ENCODE results near the gene C21orf91. TPM values are rescaled to one million over a fixed set of nuclear protein-coding genes. Genes with fewer than 3 reads are reported as not detected.
A peak's percentile ranks its signal among the peaks of the same experiment; 100 is the strongest.

C21orf91 gene
- total and polyA plus RNA-seq, 9 of the 15 experiments (the other 6 are each of a cell fraction or from before 2014, with no cell fraction given), result 3.9 to 14.1 (median 12.1) TPM

DNA sequence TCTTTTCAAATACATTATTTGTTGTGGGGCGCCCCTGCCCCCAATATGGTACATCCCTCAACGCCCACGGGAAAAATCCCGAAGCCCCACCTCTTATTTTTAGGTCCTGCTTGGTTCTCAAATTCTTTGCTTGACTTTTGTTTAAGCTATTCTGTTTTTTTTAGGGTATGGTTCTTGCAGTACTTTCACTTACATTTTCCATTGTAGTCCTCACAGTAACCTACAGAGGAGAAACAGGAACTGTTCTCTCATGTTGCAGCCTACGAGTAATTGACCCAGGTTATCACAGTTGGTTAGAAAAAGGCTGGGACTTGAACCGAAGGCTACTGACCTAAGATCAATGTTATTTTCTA lies 697 bp upstream of the C21orf91 start:
- peak overlapping the region; percentile 91 for H3K4me3 ChIP-seq
- DNase-seq (ENCODE audit: extremely low read depth in 1 of 4, low spot score in 3 of 4) (peak in 3 of 4 experiments; percentile 29 to 68 (median 31)), ATAC-seq (peak; percentile 20), FAIRE-seq (no peak)
- no peaks in the 10 kb centered on the region for H3K9me1 ChIP-seq (ENCODE audit: control insufficient read depth, insufficient read depth, low read length)
- peaks cover 8 to 9% of the 10 kb centered on the region in 2 experiments; a peak in 3 of 5 replicates for H3K4me1 ChIP-seq (replicated peaks in 1 of 2; ENCODE audit: control insufficient read depth in 2 of 2, insufficient read depth in 2 of 2, low read length in 2 of 2)
- ChIA-PET CTCF (ENCODE audit: low intra/inter-chr PET ratio) (no interaction called here), POLR2A (interaction anchor here (1.0 kb wide), 1 partner anchor 15 kb away, joined by 3 read pairs; no protein-coding TSS in a partner anchor)
- intact Hi-C loops (cut with micrococcal nuclease), result no loop called here
- H3K9me3 ChIP-seq (replicated peaks; ENCODE audit: control insufficient read depth, insufficient read depth, low read depth, low read length), result no peaks in the 10 kb centered on the region
- H3K36me3 ChIP-seq (ENCODE audit: control insufficient read depth, insufficient read depth, low read length), result peaks cover 18% of the 10 kb centered on the region; the same call in 2 of the 3 replicates
- peak overlapping the region; percentile 98 for H3K27ac ChIP-seq (ENCODE audit: extremely low read depth, low read depth, low read length)
- H2AFZ ChIP-seq (ENCODE audit: low read depth, low read length), result peak overlapping the region; percentile 98
- TF ChIP-seq TBP (optimal IDR thresholded peaks at IDR 0.05; ENCODE audit: low read depth, low read length), result peak; percentile 53
- 0 out of 2 replicates have a peak, but pooled peaks have one; percentile 48 for TF ChIP-seq FOXJ2 (tag; IDR thresholded peaks at IDR 0.05)
- TF ChIP-seq EHMT2 (IDR thresholded peaks at IDR 0.05), result peak; percentile 13; the same call in 1 of the 2 replicates
- TF ChIP-seq, protein P1, sequence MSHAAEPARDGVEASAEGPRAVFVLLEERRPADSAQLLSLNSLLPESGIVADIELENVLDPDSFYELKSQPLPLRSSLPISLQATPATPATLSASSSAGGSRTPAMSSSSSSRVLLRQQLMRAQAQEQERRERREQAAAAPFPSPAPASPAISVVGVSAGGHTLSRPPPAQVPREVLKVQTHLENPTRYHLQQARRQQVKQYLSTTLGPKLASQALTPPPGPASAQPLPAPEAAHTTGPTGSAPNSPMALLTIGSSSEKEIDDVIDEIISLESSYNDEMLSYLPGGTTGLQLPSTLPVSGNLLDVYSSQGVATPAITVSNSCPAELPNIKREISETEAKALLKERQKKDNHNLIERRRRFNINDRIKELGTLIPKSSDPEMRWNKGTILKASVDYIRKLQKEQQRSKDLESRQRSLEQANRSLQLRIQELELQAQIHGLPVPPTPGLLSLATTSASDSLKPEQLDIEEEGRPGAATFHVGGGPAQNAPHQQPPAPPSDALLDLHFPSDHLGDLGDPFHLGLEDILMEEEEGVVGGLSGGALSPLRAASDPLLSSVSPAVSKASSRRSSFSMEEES (CRISPR knock-in tag; IDR thresholded peaks at IDR 0.05), result no peak
- TF ChIP-seq, protein P2, sequence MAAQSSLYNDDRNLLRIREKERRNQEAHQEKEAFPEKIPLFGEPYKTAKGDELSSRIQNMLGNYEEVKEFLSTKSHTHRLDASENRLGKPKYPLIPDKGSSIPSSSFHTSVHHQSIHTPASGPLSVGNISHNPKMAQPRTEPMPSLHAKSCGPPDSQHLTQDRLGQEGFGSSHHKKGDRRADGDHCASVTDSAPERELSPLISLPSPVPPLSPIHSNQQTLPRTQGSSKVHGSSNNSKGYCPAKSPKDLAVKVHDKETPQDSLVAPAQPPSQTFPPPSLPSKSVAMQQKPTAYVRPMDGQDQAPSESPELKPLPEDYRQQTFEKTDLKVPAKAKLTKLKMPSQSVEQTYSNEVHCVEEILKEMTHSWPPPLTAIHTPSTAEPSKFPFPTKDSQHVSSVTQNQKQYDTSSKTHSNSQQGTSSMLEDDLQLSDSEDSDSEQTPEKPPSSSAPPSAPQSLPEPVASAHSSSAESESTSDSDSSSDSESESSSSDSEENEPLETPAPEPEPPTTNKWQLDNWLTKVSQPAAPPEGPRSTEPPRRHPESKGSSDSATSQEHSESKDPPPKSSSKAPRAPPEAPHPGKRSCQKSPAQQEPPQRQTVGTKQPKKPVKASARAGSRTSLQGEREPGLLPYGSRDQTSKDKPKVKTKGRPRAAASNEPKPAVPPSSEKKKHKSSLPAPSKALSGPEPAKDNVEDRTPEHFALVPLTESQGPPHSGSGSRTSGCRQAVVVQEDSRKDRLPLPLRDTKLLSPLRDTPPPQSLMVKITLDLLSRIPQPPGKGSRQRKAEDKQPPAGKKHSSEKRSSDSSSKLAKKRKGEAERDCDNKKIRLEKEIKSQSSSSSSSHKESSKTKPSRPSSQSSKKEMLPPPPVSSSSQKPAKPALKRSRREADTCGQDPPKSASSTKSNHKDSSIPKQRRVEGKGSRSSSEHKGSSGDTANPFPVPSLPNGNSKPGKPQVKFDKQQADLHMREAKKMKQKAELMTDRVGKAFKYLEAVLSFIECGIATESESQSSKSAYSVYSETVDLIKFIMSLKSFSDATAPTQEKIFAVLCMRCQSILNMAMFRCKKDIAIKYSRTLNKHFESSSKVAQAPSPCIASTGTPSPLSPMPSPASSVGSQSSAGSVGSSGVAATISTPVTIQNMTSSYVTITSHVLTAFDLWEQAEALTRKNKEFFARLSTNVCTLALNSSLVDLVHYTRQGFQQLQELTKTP (IDR thresholded peaks at IDR 0.05; ENCODE audit: low read depth in 1 of 2, partially characterized antibody in 2 of 2), result peak in 1 of 2 experiments; percentile 83
- no peak for TF ChIP-seq ZNF197 (CRISPR knock-in tag; IDR thresholded peaks at IDR 0.05; ENCODE audit: low read depth)
- TF ChIP-seq, protein P3, sequence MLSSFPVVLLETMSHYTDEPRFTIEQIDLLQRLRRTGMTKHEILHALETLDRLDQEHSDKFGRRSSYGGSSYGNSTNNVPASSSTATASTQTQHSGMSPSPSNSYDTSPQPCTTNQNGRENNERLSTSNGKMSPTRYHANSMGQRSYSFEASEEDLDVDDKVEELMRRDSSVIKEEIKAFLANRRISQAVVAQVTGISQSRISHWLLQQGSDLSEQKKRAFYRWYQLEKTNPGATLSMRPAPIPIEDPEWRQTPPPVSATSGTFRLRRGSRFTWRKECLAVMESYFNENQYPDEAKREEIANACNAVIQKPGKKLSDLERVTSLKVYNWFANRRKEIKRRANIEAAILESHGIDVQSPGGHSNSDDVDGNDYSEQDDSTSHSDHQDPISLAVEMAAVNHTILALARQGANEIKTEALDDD (IDR thresholded peaks at IDR 0.05), result 0 out of 2 replicates have a peak, but pooled peaks have one; percentile 41
- TF ChIP-seq GTF2E2 (tag; IDR thresholded peaks at IDR 0.05), result peak; percentile 16; the same call in 1 of the 2 replicates
- TF ChIP-seq, protein P4, sequence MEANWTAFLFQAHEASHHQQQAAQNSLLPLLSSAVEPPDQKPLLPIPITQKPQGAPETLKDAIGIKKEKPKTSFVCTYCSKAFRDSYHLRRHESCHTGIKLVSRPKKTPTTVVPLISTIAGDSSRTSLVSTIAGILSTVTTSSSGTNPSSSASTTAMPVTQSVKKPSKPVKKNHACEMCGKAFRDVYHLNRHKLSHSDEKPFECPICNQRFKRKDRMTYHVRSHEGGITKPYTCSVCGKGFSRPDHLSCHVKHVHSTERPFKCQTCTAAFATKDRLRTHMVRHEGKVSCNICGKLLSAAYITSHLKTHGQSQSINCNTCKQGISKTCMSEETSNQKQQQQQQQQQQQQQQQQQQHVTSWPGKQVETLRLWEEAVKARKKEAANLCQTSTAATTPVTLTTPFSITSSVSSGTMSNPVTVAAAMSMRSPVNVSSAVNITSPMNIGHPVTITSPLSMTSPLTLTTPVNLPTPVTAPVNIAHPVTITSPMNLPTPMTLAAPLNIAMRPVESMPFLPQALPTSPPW (CRISPR knock-in tag; IDR thresholded peaks at IDR 0.05), result peak; percentile 82
- TF ChIP-seq LEF1 (IDR thresholded peaks at IDR 0.05), result no peak
- peak; percentile 47; the same call in 1 of the 2 replicates for TF ChIP-seq MAFF (IDR thresholded peaks at IDR 0.05; ENCODE audit: low read length)
- TF ChIP-seq KLF16 (IDR thresholded peaks at IDR 0.05), result 0 out of 2 replicates have a peak, but pooled peaks have one; percentile 11
- TF ChIP-seq, protein P5, sequence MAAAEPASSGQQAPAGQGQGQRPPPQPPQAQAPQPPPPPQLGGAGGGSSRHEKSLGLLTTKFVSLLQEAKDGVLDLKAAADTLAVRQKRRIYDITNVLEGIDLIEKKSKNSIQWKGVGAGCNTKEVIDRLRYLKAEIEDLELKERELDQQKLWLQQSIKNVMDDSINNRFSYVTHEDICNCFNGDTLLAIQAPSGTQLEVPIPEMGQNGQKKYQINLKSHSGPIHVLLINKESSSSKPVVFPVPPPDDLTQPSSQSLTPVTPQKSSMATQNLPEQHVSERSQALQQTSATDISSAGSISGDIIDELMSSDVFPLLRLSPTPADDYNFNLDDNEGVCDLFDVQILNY (CRISPR knock-in tag; IDR thresholded peaks at IDR 0.05), result no peak
- peak; percentile 61 for TF ChIP-seq NFIC (IDR thresholded peaks at IDR 0.05)
- H3K27me3 ChIP-seq (ENCODE audit: control insufficient read depth in 2 of 2, insufficient read depth in 2 of 2, low read length in 2 of 2), result no peaks in the 10 kb centered on the region
- H3K79me2 ChIP-seq (ENCODE audit: control insufficient read depth, insufficient read depth, low read length), result peaks cover 16% of the 10 kb centered on the region
- H4K20me1 ChIP-seq (replicated peaks; ENCODE audit: control insufficient read depth, insufficient read depth, low read length), result no peaks in the 10 kb centered on the region
- in situ Hi-C loops (cut with MboI), result no loop called here
- peak overlapping the region; percentile 91 for H3K9ac ChIP-seq (ENCODE audit: insufficient read depth in 1 of 2, low read depth in 2 of 2, low read length in 2 of 2)
- WGBS (ENCODE audit: insufficient coverage, low coverage, missing lambda C conversion rate), result under 1% methylated on average over 6 of the region's 6 CpGs
- no TSS peak for BruUV-seq (replicated peaks)
- H3K4me2 ChIP-seq (ENCODE audit: insufficient read depth, low read length), result peak overlapping the region; percentile 82
